Cardiac muscle cell (in vitro differentiated cells and primary cell): Measurements from ENCODE around the gene POLR3F. TPM values are rescaled to one million over a fixed set of nuclear protein-coding genes. Genes with fewer than 3 reads are reported as not detected.

Experiments
- DNase-seq, 2 donors: peaks; one replicate each; pipeline versions ENCODE4 v3.0.0 to v3.0.0-alpha.2; 2010 to 2017; ENCODE audit warnings: low read depth in 1 of 2, low spot score in 1 of 2
- H3K27ac ChIP-seq: fragments of 200-600 bp; sonication (generic); 2 replicates; pipeline ENCODE4 v1.5.1; 2016
- H3K27me3 ChIP-seq: fragments of 200-600 bp; sonication (generic); 2 replicates; pipeline ENCODE4 v1.6.0; 2016; ENCODE audit warnings: control low read depth
- H3K36me3 ChIP-seq: fragments of 200-600 bp; sonication (generic); 2 replicates; pipeline ENCODE4 v1.5.1; 2016; ENCODE audit warnings: control low read depth
- H3K4me1 ChIP-seq: fragments of 200-600 bp; sonication (generic); 2 replicates; pipeline ENCODE4 v1.8.1; 2017; ENCODE audit warnings: low read depth, mild to moderate bottlenecking, mixed run types
- H3K4me3 ChIP-seq: fragments of 200-600 bp; sonication (generic); 2 replicates; pipeline ENCODE4 v1.5.1; 2016; ENCODE audit warnings: mild to moderate bottlenecking
- H3K9me3 ChIP-seq: fragments of 200-600 bp; sonication (generic); 2 replicates; pipeline ENCODE4 v1.5.1; 2017; ENCODE audit warnings: low read depth, mild to moderate bottlenecking, control low read depth
- polyA plus RNA-seq: library from polyadenylated mRNA; unstranded; fragments of >200 nt; fragmentation: Nextera tagmentation; extraction: Ambion mirVana; gene quantifications from 2 replicates; pipeline ENCODE4 v1.2.1, GENCODE V29; 2016
- total RNA-seq: library from RNA; depleted of rRNA; stranded (reverse); fragments of >200 nt; gene quantifications from 2 replicates; pipeline ENCODE4 v1.2.3, GENCODE V29; 2016
- TF ChIP-seq, protein P1 (sequence below): IDR thresholded peaks from 2 replicates; pipeline ENCODE4 v1.5.1; 2012; ENCODE audit warnings: low read depth, mild to moderate bottlenecking, low read length

Gene POLR3F
- total and polyA plus RNA-seq, 2 experiments from 2014 or later, result 9.7 to 14.9 TPM

DNA sequence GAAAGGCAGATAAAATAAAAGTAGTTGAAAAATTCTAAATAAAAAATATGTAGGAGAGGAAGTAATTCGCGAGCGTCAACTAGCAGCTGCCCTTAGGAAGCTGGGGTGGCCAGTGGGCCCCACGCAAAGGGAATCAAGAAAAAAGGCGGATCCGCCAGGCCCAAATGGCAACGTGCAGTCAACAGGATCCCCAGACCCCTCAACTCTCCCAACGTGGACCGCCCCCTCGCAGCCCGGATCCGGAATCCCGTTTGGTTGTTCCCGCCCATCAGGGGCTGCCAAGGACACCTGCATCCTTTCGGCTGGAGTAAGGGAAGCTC lies 656 bp upstream of the POLR3F start:
- H3K27ac ChIP-seq, result peak overlapping the region; percentile 47
- DNase-seq, result no peak
- H3K4me1 ChIP-seq, result no peaks in the 10 kb centered on the region
- H3K4me3 ChIP-seq, result peak overlapping the region; percentile 99
- H3K9me3 ChIP-seq, result no peaks in the 10 kb centered on the region
- TF ChIP-seq, protein P1, sequence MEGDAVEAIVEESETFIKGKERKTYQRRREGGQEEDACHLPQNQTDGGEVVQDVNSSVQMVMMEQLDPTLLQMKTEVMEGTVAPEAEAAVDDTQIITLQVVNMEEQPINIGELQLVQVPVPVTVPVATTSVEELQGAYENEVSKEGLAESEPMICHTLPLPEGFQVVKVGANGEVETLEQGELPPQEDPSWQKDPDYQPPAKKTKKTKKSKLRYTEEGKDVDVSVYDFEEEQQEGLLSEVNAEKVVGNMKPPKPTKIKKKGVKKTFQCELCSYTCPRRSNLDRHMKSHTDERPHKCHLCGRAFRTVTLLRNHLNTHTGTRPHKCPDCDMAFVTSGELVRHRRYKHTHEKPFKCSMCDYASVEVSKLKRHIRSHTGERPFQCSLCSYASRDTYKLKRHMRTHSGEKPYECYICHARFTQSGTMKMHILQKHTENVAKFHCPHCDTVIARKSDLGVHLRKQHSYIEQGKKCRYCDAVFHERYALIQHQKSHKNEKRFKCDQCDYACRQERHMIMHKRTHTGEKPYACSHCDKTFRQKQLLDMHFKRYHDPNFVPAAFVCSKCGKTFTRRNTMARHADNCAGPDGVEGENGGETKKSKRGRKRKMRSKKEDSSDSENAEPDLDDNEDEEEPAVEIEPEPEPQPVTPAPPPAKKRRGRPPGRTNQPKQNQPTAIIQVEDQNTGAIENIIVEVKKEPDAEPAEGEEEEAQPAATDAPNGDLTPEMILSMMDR, result no peak
- no peaks in the 10 kb centered on the region for H3K36me3 ChIP-seq
- H3K27me3 ChIP-seq, result no peaks in the 10 kb centered on the region

DNA sequence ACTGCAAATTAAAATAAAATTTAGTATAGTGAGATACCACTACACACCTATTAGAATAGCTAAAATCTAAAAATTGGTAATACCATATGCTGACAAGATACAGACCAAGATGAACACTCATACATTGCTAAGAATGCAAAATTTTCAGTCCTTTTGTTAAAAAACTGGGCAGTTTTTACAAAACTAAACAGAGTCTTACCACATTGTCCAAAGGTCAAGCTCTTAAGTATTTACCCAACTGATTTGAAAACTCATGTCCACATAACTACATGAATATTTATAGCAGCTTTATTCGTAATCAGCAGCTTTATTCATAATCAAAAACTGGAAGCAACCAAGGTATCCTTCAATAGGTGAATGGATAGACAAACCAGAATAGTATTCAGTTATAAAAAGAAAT lies 10.0 kb downstream of the POLR3F start:
- Histone ChIP-seq H3K27ac (no peak overlapping the region), H3K9me3 (no peaks in the 10 kb centered on the region), H3K27me3 (no peaks in the 10 kb centered on the region), H3K36me3 (peaks cover 56% of the 10 kb centered on the region), H3K4me3 (no peak overlapping the region), H3K4me1 (no peaks in the 10 kb centered on the region)
- no peak for DNase-seq
- TF ChIP-seq, protein P1, result no peak

DNA sequence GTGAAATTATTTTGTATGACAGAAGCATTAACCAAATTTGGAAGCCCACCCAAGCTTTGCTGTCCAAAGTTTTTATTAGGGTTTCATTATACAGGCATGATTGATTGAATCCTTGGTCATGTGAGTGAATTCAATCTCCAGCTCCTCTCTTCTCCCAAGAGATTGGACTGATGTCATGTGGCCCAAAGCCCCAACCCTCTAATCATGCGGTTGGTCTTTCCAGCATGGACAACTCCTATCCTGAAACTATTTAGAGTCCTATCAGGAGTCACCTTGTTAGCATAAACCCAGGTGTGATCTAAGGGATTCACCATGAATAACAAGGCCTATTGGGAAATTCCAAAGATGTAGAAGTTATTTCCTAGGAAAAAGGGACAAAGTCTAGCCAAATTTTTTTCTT lies 10.6 kb downstream of the POLR3F start:
- Histone ChIP-seq H3K4me3 (no peak overlapping the region), H3K4me1 (no peaks in the 10 kb centered on the region), H3K9me3 (no peaks in the 10 kb centered on the region), H3K27ac (no peak overlapping the region), H3K36me3 (peaks cover 59% of the 10 kb centered on the region), H3K27me3 (no peaks in the 10 kb centered on the region)
- no peak for DNase-seq
- TF ChIP-seq, protein P1, result no peak

DNA sequence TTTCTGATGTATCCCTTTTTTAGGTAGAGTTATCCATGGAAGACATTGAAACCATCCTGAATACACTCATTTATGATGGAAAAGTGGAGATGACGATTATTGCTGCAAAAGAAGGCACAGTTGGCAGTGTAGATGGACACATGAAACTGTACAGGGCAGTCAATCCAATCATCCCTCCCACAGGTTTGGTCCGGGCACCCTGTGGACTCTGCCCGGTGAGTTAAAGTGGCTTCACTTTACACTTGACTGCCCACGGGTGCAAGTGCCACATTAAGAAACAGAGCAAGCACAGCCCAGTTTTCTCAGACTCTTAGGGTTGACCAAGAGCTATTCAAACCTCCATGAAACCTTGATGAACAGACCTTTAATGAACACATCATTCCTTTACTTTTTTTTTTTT lies 14.4 kb downstream of the POLR3F start:
- H3K36me3 ChIP-seq, result peaks cover 50% of the 10 kb centered on the region

DNA sequence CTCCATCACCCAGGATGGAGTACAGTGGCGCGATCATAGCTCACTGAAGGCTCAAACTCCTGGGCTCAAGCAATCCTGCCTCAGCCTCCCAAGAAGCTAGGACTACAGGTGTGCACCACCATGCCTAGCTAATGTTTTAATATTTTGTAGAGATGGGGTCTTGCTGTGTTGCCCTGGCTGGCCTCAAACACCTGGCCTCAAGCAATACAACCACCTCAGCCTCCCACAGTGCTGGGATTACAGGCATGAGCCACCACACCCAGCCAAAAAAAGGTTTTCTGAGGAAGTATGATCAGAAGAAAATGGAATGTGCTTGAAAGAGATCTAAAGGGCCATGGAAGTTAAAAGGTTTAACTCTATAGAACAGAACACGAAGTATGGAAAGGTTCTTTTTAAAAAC lies 21.1 kb downstream of the POLR3F start:
- no peaks in the 10 kb centered on the region for H3K4me1 ChIP-seq
- no peaks in the 10 kb centered on the region for H3K27me3 ChIP-seq
- TF ChIP-seq, protein P1, result no peak
- no peak overlapping the region for H3K27ac ChIP-seq
- no peaks in the 10 kb centered on the region for H3K9me3 ChIP-seq
- peaks cover 39% of the 10 kb centered on the region for H3K36me3 ChIP-seq
- H3K4me3 ChIP-seq, result no peak overlapping the region
- no peak for DNase-seq

More for the DNA sequence above, 14.4 kb downstream of the POLR3F start:
- no peak overlapping the region for H3K27ac ChIP-seq
- no peaks in the 10 kb centered on the region for H3K4me1 ChIP-seq
- TF ChIP-seq, protein P1, result no peak
- no peak for DNase-seq
- H3K27me3 ChIP-seq, result no peaks in the 10 kb centered on the region
- H3K9me3 ChIP-seq, result no peaks in the 10 kb centered on the region
- H3K4me3 ChIP-seq, result no peak overlapping the region

- no peaks in the 10 kb centered on the region for H3K27me3 ChIP-seq
- no peak overlapping the region for H3K27ac ChIP-seq
- H3K36me3 ChIP-seq, result peaks cover 2% of the 10 kb centered on the region
- H3K4me3 ChIP-seq, result peak overlapping the region; percentile 71
- TF ChIP-seq, protein P1, result no peak
- DNase-seq, result peak; percentile 7 to 13
- no peaks in the 10 kb centered on the region for H3K9me3 ChIP-seq
- H3K4me1 ChIP-seq, result no peaks in the 10 kb centered on the region
Measured at GRCh38 chr20:18496042-18496441, 28.9 kb downstream of the POLR3F start.
